Measurements from ENCODE around the gene PCK1. TPM values are rescaled to one million over a fixed set of nuclear protein-coding genes. Genes with fewer than 3 reads are reported as not detected.

Gene PCK1
- total and polyA plus RNA-seq, 2 of the 8 experiments (the other 6 are each of a cell fraction or from before 2014, with no cell fraction given): not detected

GRCh38 chr20:57586943-57587277 is 26.0 kb downstream of the PCK1 start:
- Histone ChIP-seq H3K9me3 (ENCODE audit: insufficient read depth in 2 of 2, low read depth in 1 of 2, low read length in 1 of 2) (no peaks in the 10 kb centered on the region), H4K8ac (ENCODE audit: extremely low read depth, insufficient read depth, low read length) (no peak overlapping the region), H2BK5ac (ENCODE audit: low read depth, low read length) (no peak overlapping the region), H3K27ac (ENCODE audit: low read depth, low read length) (no peak overlapping the region), H3K23ac (ENCODE audit: insufficient read length) (no peak overlapping the region), H3K56ac (replicated peaks; ENCODE audit: insufficient read length, low read depth, low read length) (no peak overlapping the region), H3K4ac (replicated peaks; ENCODE audit: insufficient read length, low read depth, low read length) (no peak overlapping the region), H3K4me3 (ENCODE audit: extremely low read depth in 1 of 4, insufficient read depth in 2 of 4, low read depth in 3 of 4, low read length in 4 of 4) (no peak overlapping the region), H3K36me3 (ENCODE audit: control insufficient read depth in 2 of 4, insufficient read depth in 4 of 4, low read length in 3 of 4) (no peaks in the 10 kb centered on the region), H2AK5ac (ENCODE audit: low read depth, low read length) (no peak overlapping the region), H3K79me1 (ENCODE audit: low read depth, low read length) (no peaks in the 10 kb centered on the region), H2AFZ (ENCODE audit: low read length) (no peak overlapping the region), H3K27me3 (replicated peaks in 1 of 4; ENCODE audit: control insufficient read depth in 3 of 4, extremely low read depth in 1 of 4, insufficient read depth in 3 of 4, low read length in 3 of 4) (peaks cover 0 to 2% (median 0%) of the 10 kb centered on the region in 4 experiments; a peak in 2 of 7 replicates), H4K20me1 (replicated peaks in 1 of 2; ENCODE audit: control insufficient read depth in 1 of 2, insufficient read depth in 2 of 2, low read length in 2 of 2) (no peaks in the 10 kb centered on the region), H3K14ac (ENCODE audit: insufficient read length) (no peak overlapping the region), H4K5ac (ENCODE audit: insufficient read length, low read depth, low read length) (no peak overlapping the region), H3K4me1 (replicated peaks in 1 of 4; ENCODE audit: control insufficient read depth in 3 of 4, insufficient read depth in 4 of 4, low read length in 3 of 4) (peaks cover 0 to 2% (median 0%) of the 10 kb centered on the region in 4 experiments; a peak in 1 of 7 replicates), H4K91ac (replicated peaks; ENCODE audit: insufficient read length, low read length) (no peak overlapping the region), H3K18ac (ENCODE audit: extremely low read depth, low read length) (no peak overlapping the region), H3K4me2 (ENCODE audit: insufficient read depth in 1 of 2, low read depth in 2 of 2, low read length in 2 of 2) (no peak overlapping the region), H2BK15ac (ENCODE audit: low read length) (no peak overlapping the region), H3K79me2 (ENCODE audit: control insufficient read depth in 1 of 2, insufficient read depth in 2 of 2, low read length in 2 of 2) (no peaks in the 10 kb centered on the region), H3K9ac (replicated peaks in 1 of 4; ENCODE audit: extremely low read depth in 1 of 4, low read depth in 3 of 4, low read length in 3 of 4) (no peak overlapping the region), H2BK120ac (replicated peaks; ENCODE audit: low read depth, low read length) (no peak overlapping the region), H3K23me2 (ENCODE audit: low read depth, low read length) (no peaks in the 10 kb centered on the region; the same call in 1 of the 2 replicates), H2BK12ac (ENCODE audit: low read depth, low read length) (no peak overlapping the region), H2BK20ac (ENCODE audit: low read length) (no peak overlapping the region)
- DNase-seq (ENCODE audit: low read depth in 1 of 2, low spot score in 2 of 2) (no peak), FAIRE-seq (no peak)
- POLR2A ChIA-PET (ENCODE audit: partially characterized antibody): no interaction called here
- TF ChIP-seq FOSL1 (IDR thresholded peaks at IDR 0.05; ENCODE audit: insufficient read depth, low read depth, low read length): no peak
- no peak for TF ChIP-seq TBP (IDR thresholded peaks at IDR 0.05; ENCODE audit: low read depth, low read length)
- TF ChIP-seq PHF8 (conservative IDR thresholded peaks at IDR 0.05; ENCODE audit: low read depth, low read length): no peak
- no peak for TF ChIP-seq NRF1 (IDR thresholded peaks at IDR 0.05; ENCODE audit: low read depth, low read length)
- CTCF ChIA-PET (ENCODE audit: partially characterized antibody): interaction anchor here (0.6 to 5.5 kb wide), 7 partner anchors 9 to 791 kb away, joined by 3 to 67 read pairs (median 5); no protein-coding TSS in a partner anchor
- 83% methylated on average over 10 of the region's 10 CpGs; no CpG with 5 or more reads in 1 of the 2 experiments for WGBS, 2 experiments (ENCODE audit: extremely low coverage in 1 of 2, insufficient coverage in 1 of 2, insufficient read length in 1 of 2, insufficient replicate concordance in 2 of 2, low coverage in 1 of 2, low lambda C conversion rate in 2 of 2, missing lambda C conversion rate in 1 of 2)

Data from H1 (cell line).